ENCODE measurements around the gene DCTD. TPM values are rescaled to one million over a fixed set of nuclear protein-coding genes. Genes with fewer than 3 reads are reported as not detected.

DCTD gene
- total and polyA plus RNA-seq, 2 of the 13 experiments (the other 11 are each of a cell fraction or from before 2014, with no cell fraction given), result 85.1 to 95.3 TPM

GRCh38 chr4:182893047-182893446 is 24.1 kb downstream of the DCTD start (continued):
- TF ChIP-seq SKIL (CRISPR knock-in tag; IDR thresholded peaks at IDR 0.05; ENCODE audit: borderline replicate concordance), result no peak
- no peak for TF ChIP-seq MAZ (IDR thresholded peaks at IDR 0.05; ENCODE audit: borderline replicate concordance, low read depth, low read length)
- no peak for TF ChIP-seq MAZ (CRISPR knock-in tag; IDR thresholded peaks at IDR 0.05; ENCODE audit: low read depth)
- no peak for TF ChIP-seq ZNF574 (CRISPR knock-in tag; IDR thresholded peaks at IDR 0.05)
- TF ChIP-seq GATAD1 (CRISPR knock-in tag; IDR thresholded peaks at IDR 0.05), result no peak
- no peak for TF ChIP-seq ZNF24 (IDR thresholded peaks at IDR 0.05)
- TF ChIP-seq GTF3A (CRISPR knock-in tag; conservative IDR thresholded peaks at IDR 0.05), result no peak
- no peak for TF ChIP-seq NFAT5 (CRISPR knock-in tag; IDR thresholded peaks at IDR 0.05)
- no peak for TF ChIP-seq MZF1 (CRISPR knock-in tag; IDR thresholded peaks at IDR 0.05; ENCODE audit: borderline replicate concordance)
- TF ChIP-seq FOXC1 (CRISPR knock-in tag; IDR thresholded peaks at IDR 0.05; ENCODE audit: borderline replicate concordance), result no peak
- no peak for TF ChIP-seq SCMH1 (CRISPR knock-in tag; IDR thresholded peaks at IDR 0.05; ENCODE audit: borderline replicate concordance)
- no peak for TF ChIP-seq RERE (CRISPR knock-in tag; IDR thresholded peaks at IDR 0.05; ENCODE audit: low read depth)

All from HepG2 (cell line).